Activated CD8-positive, alpha-beta memory T cell treated with anti-CD3 and anti-CD28 coated beads, Interleukin-2, amount 50 U/mL, for 1 hour (primary cell): ENCODE results near the gene PDE1A.

Experiments used
- DNase-seq: peaks from one replicate; pipeline ENCODE4 v3.0.0-alpha.2; 2020; ENCODE audit errors: extremely low read depth

The PDE1A gene

DNA sequence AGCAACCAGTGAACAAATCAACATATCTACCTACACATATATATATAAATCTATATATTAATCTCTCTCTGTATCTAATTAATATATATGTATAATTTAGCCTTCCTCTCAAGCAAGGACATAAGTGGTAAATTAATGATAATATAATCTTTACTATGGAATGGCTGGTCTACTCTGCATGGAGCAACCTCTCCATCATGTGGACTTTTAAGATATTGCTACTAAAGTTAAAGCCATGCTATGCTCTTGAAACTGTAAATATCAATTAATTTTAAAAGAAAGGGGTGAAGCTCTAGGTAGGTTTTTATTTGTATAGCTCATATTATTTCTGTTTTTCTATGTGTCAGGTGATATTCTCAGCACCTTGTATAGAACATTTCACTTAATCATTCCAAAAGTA is 294.2 kb downstream of the PDE1A start:
- no peak for DNase-seq

DNA sequence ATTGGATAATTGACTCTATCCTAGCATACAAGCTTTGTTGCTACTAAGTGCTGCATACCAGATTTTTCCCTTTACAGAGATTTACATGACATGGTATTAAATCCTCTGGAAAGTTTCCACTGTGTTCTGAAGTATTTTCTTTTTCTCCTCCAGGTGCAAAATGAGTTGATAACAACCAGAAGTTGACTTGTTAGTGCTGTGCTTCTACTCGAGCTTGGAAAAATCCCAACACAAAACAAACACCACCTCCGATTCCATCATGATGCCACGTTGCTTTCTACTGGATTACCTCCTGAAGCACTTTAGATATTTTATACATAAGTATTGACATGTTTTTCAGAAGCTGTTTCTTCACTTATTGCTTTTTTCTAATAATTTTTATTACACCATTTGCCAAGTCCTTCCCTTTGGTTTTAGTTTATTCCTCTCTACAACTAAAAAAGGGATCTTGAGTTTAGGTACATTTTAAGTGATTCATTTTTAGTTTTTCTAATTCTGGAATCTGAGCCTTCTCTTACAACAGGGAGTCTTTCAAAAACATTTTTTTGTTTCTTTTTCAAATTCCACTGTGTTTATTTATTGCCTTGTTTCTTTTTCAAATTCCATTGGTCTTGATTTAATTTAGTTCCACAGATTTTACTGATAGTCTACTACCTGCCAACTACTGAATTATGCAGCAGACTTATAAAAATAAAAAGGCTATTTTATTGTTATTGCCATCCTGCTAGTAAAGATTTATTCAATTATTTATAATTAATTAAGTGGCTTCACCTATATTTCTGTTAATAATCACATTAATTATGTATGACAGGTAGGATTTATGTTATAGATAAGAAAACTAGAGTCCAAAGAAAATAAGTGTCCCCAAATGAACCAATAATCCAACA is 297.8 kb downstream of the PDE1A start:
- no peak for DNase-seq

DNA sequence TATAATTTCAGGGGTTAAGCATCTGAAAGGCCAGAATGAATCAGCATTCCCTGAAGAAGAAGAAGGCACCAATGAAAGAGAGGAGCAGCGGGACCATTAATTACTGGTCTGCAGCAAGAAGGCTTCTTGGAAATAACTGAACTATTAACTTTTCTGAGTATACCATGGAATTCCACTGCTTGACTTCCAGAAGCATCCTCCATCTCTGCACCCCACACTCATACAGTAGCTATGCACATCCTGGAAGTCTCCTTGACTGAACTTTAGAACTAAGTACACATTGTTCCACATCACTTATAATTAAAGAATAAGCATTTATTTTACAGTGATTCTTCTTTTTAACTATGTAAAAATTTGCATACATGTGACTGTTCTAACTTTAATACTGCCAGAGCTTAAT is 309.6 kb downstream of the PDE1A start:
- no peak for DNase-seq

DNA sequence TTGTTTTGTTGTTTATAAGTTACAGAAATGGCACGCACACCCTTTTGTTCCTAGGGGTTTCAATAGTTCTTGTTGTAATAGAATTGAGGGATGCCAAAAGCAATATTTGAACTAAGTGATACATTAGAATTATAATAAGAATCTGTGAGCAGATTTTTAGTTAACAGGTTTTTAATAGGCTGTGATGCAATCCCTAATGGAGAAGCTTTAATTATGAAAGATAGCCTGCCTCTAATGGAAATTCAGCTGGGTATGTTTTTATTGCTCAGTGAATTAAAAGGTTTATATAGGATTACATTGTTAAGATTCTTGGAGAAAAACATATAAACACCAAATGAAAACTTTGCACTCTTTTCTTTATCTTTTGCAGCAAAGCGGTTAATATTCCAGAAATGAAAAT is 310.1 kb downstream of the PDE1A start:
- no peak for DNase-seq

DNA sequence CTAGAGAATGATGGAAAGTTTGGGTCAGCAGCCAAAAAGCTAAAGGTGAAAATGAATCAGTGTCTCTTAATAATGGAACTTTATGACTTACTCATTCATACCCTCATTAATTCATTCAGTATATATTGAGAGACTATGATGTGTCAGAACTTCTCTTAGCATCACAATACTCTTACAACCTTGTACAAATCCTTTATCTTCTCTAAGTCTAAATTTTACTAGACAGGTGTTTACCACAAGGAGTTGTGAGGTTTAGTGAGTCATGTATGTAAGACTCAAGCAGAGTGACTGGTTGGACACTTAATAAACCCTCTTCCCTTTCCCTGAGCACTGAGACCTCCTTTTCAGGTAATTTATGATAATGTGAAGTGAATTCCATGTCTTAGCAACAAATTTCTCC is 311.6 kb downstream of the PDE1A start:
- DNase-seq: no peak

DNA sequence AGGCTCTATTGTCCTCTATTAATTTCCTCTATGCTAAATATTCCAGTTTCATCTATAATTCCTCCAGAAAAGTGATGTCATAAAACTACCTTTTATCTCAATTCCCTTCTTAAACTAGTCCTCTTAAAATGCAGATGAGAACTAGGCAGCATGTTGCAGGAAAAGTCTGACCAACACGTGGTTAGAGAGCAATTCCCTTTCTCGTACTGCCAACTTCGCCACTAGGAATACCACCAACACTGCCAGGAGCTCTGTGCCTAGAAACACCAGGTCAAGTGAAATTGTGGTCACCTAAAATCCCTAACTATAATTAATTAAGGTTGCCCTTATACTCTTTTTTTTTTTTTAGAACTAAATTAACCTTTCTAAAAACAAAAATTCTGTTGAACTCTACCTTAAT is 313.5 kb downstream of the PDE1A start:
- no peak for DNase-seq

DNA sequence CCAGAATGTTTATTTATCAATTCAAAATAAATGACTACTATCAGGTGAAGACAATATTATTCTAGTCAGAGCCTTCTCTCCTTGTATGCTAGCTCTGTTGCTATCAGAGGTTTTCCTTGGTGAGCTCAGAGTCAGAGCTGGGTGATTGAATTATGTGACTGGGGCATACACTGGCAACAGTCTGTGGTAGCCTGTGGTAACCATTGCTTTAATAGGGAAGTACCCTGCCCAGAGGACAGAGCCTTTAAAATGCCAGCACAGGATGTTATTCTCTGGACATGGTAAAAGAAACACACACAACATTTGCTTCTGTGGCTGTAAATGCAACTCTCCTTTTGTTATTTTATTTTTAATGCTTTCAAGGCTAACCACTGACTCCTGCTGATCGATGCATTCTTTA is 316.5 kb downstream of the PDE1A start:
- no peak for DNase-seq

DNA sequence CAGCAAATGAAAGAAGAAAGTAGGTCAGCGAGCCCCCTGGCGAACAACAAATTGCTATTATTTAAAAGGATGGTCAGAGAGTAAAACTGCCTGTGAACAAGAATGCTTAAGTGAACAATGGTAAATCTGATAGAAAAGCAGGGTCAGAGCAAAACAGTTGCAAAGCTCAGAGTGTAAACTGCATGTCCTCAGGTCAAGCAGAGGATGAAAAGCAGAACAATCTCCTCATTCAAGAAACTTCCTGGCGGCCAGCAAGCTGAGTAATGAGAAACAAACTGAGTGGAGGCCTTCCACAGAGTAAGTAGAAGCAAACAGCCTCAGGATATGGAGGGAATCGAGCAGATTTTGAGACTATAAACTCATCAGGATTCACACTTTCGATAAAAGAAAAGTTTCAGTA is 323.3 kb downstream of the PDE1A start:
- DNase-seq: no peak

DNA sequence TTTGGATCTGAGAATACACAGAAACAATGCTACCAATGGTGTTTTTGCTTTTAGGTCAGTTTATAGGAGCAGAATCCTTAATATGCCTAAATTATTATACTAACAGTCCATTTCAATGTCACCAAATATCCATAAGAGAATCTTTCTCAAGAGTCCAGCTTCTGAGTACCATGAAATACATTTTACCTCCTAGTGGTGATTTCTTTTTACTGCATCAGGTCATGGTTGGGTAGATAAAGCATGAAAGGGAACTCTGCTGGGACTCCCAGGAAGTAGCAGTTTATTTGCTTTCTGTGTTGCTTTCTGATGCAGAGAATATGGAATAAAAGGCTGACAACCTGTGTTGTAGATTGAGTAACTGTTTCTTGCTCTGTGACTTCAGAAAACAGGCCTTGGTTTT is 325.6 kb downstream of the PDE1A start:
- DNase-seq: no peak

DNA sequence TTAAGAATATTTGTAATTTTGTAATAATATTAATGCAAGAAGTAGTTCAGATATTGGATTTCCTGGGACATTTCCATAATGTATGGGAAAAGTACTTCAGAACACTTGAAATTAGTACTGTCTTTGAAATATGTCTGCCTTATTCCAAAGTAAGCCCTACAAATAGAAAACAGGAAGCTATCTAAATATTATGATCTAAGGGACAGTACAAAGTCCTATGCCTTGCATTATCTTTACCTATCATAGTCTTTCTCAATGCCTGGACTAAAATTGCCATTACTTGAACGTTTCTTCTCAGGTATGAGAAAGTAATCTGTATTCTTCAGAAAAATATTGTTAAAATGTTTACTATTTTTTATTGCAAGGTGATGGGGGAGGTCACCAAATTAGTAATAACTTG is 328.2 kb downstream of the PDE1A start:
- DNase-seq: no peak

DNA sequence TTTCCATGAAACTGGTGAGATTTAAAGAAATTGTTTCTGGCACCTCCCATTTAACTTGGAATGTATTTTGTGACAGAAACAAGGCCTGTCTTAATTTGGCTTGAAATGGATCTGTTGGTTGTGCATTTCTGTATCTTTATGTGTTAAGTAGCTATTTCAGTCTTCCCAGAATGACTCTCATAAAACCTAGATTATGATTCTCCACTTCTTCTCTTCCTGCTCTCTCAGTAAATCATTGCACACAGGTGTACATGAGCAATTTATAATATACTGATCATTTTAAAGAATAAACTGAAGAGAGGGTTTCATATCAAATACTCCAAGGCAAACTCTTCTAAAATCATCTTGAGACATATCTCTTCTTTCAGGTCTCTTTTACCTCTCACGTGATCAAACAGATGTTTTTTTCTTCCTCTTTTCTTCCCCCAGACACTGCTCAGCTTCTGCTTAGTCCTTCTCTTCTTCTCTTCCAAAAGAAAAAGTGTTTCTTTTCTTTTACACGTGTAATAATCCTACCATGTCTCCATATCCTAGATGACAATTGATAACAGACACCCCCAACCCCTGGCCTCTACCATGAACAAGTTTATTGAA is 329.2 kb downstream of the PDE1A start:
- no peak for DNase-seq

DNA sequence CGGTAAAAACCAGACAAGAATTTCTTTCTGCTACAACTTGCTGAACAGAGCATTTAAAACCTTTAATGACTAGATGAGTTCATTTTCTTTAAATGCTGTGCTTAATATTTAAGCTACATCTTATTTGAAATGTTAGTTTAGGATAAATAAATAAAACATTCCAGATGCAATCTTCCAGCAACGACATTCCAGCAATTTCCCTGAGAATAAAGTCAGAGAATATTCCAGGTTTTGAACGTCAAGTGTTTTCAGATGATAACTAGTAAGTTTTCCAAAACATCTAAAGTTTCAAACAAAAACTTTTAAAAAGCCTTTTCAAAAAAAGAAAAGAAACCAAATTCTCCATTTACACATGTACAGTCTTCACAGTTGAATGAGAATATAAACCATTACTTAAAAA is 336.4 kb downstream of the PDE1A start:
- DNase-seq: no peak
